GM12891 (cell line): ENCODE data around the gene RSBN1.

Source experiments
- PAX5 ChIP-seq: IDR thresholded peaks from 2 replicates; pipeline ENCODE4 v1.6.1; 2011; ENCODE audit warnings: low read length, moderate library complexity, mild to moderate bottlenecking; ENCODE audit not compliant: insufficient read depth, severe bottlenecking
- POLR2A ChIP-seq: IDR thresholded peaks from 2 replicates; pipeline ENCODE4 v1.6.1; 2011; ENCODE audit warnings: low read depth, low read length, control low read depth
- POLR2AphosphoS5 ChIP-seq: IDR thresholded peaks from 2 replicates; pipeline ENCODE4 v1.6.1; 2011; ENCODE audit warnings: low read depth, low read length, control low read depth
- POU2F2 ChIP-seq: IDR thresholded peaks from 2 replicates; pipeline ENCODE4 v1.6.1; 2011; ENCODE audit warnings: low read depth, mild to moderate bottlenecking, control low read depth, low read length, moderate library complexity
- SPI1 ChIP-seq: IDR thresholded peaks from 2 replicates; pipeline ENCODE4 v1.6.1; 2011; ENCODE audit warnings: low read depth, low read length, control low read depth
- TAF1 ChIP-seq: IDR thresholded peaks from 2 replicates; pipeline ENCODE4 v1.6.1; 2011; ENCODE audit warnings: low read depth, low read length, control low read depth

GRCh38 chr1:113784104-113784779 is 28.0 kb downstream of the RSBN1 start:
- TF ChIP-seq POLR2A (no peak), TAF1 (no peak), POLR2AphosphoS5 (no peak), POU2F2 (no peak), PAX5 (no peak), SPI1 (no peak)
